K562 (cell line): Measurements from ENCODE around the gene CACNA2D3. TPM values are rescaled to one million over a fixed set of nuclear protein-coding genes. Genes with fewer than 3 reads are reported as not detected.

Source experiments
- ATAC-seq: fragments of 200-7000 bp; cut with Tn5 transposase; 3 replicates; pipeline ENCODE4 v1.9.1; 2020; ENCODE audit warnings: moderate library complexity
- BruUV-seq: library from RNA; stranded (reverse); fragments of 400-500 nt; replicated peaks from 2 replicates; lab custom pipeline; 2021; lab: Mats Ljungman, UMichigan
- CTCF ChIA-PET: fragments of 300-600 bp; formaldehyde crosslinking; extraction: SDS; loops from one replicate; lab custom pipeline; 2021; ENCODE audit warnings: low intra/inter-chr PET ratio; lab: Yijun Ruan, JAX
- POLR2A ChIA-PET: fragments of 300-600, 350-650 bp; sonication (Branson Sonifier 250); formaldehyde crosslinking; extraction: SDS; loops from one replicate; lab custom pipeline; 2021; ENCODE audit warnings: antibody characterized with exemption, inconsistent platforms; lab: Yijun Ruan, JAX
- DNase-seq, 4 experiments: peaks; one replicate each; pipeline versions ENCODE4 v3.0.0 to v3.0.0-alpha.2; 2011 to 2018; ENCODE audit warnings: low spot score in 3 of 4, mixed read lengths in 3 of 4; ENCODE audit errors: extremely low read depth in 1 of 4
- FAIRE-seq: peaks from 2 replicates; lab custom pipeline; 2011; peaks lifted over from hg19 to GRCh38; lab: Jason Lieb, UNC
- H2AFZ ChIP-seq: 2 replicates; pipeline ENCODE4 v1.6.0; 2011; ENCODE audit warnings: low read depth, low read length, control low read depth, inconsistent platforms
- H3K27ac ChIP-seq: fragments of 200-600 bp; 3 replicates; pipeline ENCODE4 v1.8.0; 2011; ENCODE audit warnings: low read depth, mild to moderate bottlenecking, control low read depth, inconsistent platforms, low read length, moderate library complexity, mixed read lengths; ENCODE audit errors: extremely low read depth
- H3K27me3 ChIP-seq, 2 experiments: fragments of 300-600 bp in 1 of 2; 2 replicates in 1 of 2; 3 replicates in 1 of 2; pipeline versions ENCODE4 v1.6.0 to v1.8.0; 2011; ENCODE audit warnings: inconsistent platforms in 2 of 2, low read length in 2 of 2, mild to moderate bottlenecking in 1 of 2, mixed read lengths in 1 of 2, moderate library complexity in 1 of 2; ENCODE audit not compliant: control insufficient read depth in 2 of 2, insufficient read depth in 2 of 2
- H3K36me3 ChIP-seq: fragments of 300-600 bp; 3 replicates; pipeline ENCODE4 v1.8.0; 2011; ENCODE audit warnings: mild to moderate bottlenecking, low read length, inconsistent platforms; ENCODE audit not compliant: control insufficient read depth, insufficient read depth
- H3K4me1 ChIP-seq, 2 experiments: fragments of 200-600 bp in 1 of 2; replicated peaks in 1 of 2; 2 replicates in 1 of 2; 3 replicates in 1 of 2; pipeline versions ENCODE4 v1.5.1 to v1.8.0; 2011; ENCODE audit warnings: inconsistent platforms in 2 of 2, low read length in 2 of 2, mild to moderate bottlenecking in 1 of 2, mixed read lengths in 1 of 2, moderate library complexity in 1 of 2; ENCODE audit not compliant: control insufficient read depth in 2 of 2, insufficient read depth in 2 of 2
- H3K4me2 ChIP-seq: 2 replicates; pipeline ENCODE4 v1.6.1; 2011; ENCODE audit warnings: low read length, control low read depth, inconsistent platforms, mixed read lengths; ENCODE audit not compliant: insufficient read depth
- H3K4me3 ChIP-seq: fragments of 200-600 bp; sonication (generic), shearing (Covaris generic); 2 replicates; pipeline ENCODE4 v1.5.1; 2016; ENCODE audit warnings: control low read depth, inconsistent platforms
- H3K79me2 ChIP-seq: fragments of 200-600 bp; 3 replicates; pipeline ENCODE4 v1.8.0; 2011; ENCODE audit warnings: low read length, inconsistent platforms; ENCODE audit not compliant: control insufficient read depth, insufficient read depth
- H3K9ac ChIP-seq, 2 experiments: 2 replicates each; pipeline versions ENCODE4 v1.6.0 to v1.6.1; 2011; ENCODE audit warnings: low read depth in 2 of 2, low read length in 2 of 2, control low read depth in 1 of 2, inconsistent platforms in 1 of 2, mild to moderate bottlenecking in 1 of 2, mixed read lengths in 1 of 2; ENCODE audit not compliant: insufficient read depth in 1 of 2
- H3K9me1 ChIP-seq: one replicate; pipeline ENCODE4 v1.6.0; 2011; ENCODE audit warnings: inconsistent platforms, mild to moderate bottlenecking, low read length, moderate library complexity; ENCODE audit not compliant: control insufficient read depth, insufficient read depth
- H3K9me3 ChIP-seq: replicated peaks from 2 replicates; pipeline ENCODE4 v1.5.1; 2011; ENCODE audit warnings: low read depth, low read length, inconsistent platforms; ENCODE audit not compliant: control insufficient read depth, insufficient read depth
- H4K20me1 ChIP-seq: replicated peaks from 2 replicates; pipeline ENCODE4 v1.6.1; 2011; ENCODE audit warnings: low read length, inconsistent platforms, mixed read lengths; ENCODE audit not compliant: control insufficient read depth, insufficient read depth
- EGR1 ChIP-seq: fragments of 450-650 bp; conservative IDR thresholded peaks from 2 replicates; pipeline ENCODE4 v1.6.1; 2017; ENCODE audit warnings: mild to moderate bottlenecking
- LARP7 ChIP-seq: fragments of 450-650 bp; IDR thresholded peaks from 2 replicates; pipeline ENCODE4 v1.6.1; 2016
- MECOM ChIP-seq: fragments of 250-450 bp; sonication (Bioruptor Pico); IDR thresholded peaks from 2 replicates; pipeline ENCODE4 v1.8.0; 2022; ENCODE audit warnings: inconsistent platforms
- MEF2D ChIP-seq: conservative IDR thresholded peaks from 2 replicates; pipeline ENCODE4 v1.6.1; 2016; ENCODE audit warnings: low read depth, missing genetic modification characterization, missing compliant biosample characterization
- MEIS2 ChIP-seq: fragments of 450-650 bp; IDR thresholded peaks from 2 replicates; pipeline ENCODE4 v1.6.1; 2014; ENCODE audit warnings: mild to moderate bottlenecking; ENCODE audit not compliant: partially characterized antibody
- RFX5 ChIP-seq: IDR thresholded peaks from 2 replicates; pipeline ENCODE4 v1.6.1; 2011; ENCODE audit warnings: low read depth, mild to moderate bottlenecking, improper control_type of control experiment, low read length
- SRSF1 ChIP-seq: fragments of 200-400 bp; formaldehyde crosslinking; IDR thresholded peaks from 2 replicates; pipeline ENCODE4 v1.6.1; 2017; ENCODE audit warnings: mild to moderate bottlenecking, low read depth, low read length, moderate library complexity
- ZNF644 ChIP-seq: fragments of 200-800 bp; sonication (Bioruptor generic); IDR thresholded peaks from 2 replicates; pipeline ENCODE4 v1.6.1; 2016; ENCODE audit warnings: low read depth, missing genetic modification characterization, missing compliant biosample characterization
- WGBS: fragments of 100-300 bp; shearing (Covaris generic); methylation state at CpG from one replicate; pipeline ENCODE4 v1.1.6; 2016; ENCODE audit warnings: low coverage, mixed read lengths; ENCODE audit not compliant: insufficient coverage; ENCODE audit errors: missing lambda C conversion rate; 5-methylcytosine and 5-hydroxymethylcytosine counted together
- in situ Hi-C: fragments of 300-500 bp; cut with MboI; formaldehyde crosslinking; loops from 4 replicates; pipeline ENCODE4 v1.15.0; 2018; ENCODE audit warnings: inconsistent platforms, mixed read lengths
- intact Hi-C: fragments of 100-400 bp; cut with micrococcal nuclease; formaldehyde crosslinking; loops from 2 replicates; pipeline ENCODE4 v1.14.2; 2022
- polyA plus RNA-seq, 8 experiments: library from polyadenylated mRNA; depleted of rRNA in 4 of 8; stranded (reverse) in 5 of 8; unstranded in 3 of 8; fragments of >200 nt; fragmentation: Nextera tagmentation in 2 of 8; fragmentation: Illumina TruSeq in 1 of 8; extraction: Ambion mirVana in 2 of 8; extraction: Trizol in 1 of 8; gene quantifications; 2 replicates each; pipeline versions ENCODE4 v1.2.1 to v1.2.3, GENCODE V29; 2011 to 2014; ENCODE audit warnings: inconsistent platforms in 1 of 8, missing spikeins in 1 of 8
- total RNA-seq, 7 experiments: library from RNA; depleted of rRNA in 6 of 7; stranded (reverse); fragments of >200 nt in 6 of 7; fragmentation: Illumina TruSeq in 2 of 7; extraction: Trizol in 2 of 7; gene quantifications; 2 replicates each; pipeline versions ENCODE4 v1.2.1 to v1.2.3, GENCODE V29; 2011 to 2021; ENCODE audit warnings: low replicate concordance in 1 of 7
- TF ChIP-seq, protein P1 (sequence below): fragments of 150-350 bp; IDR thresholded peaks from 2 replicates; pipeline ENCODE4 v1.6.1; 2014; ENCODE audit warnings: low read depth, mild to moderate bottlenecking, low read length, borderline replicate concordance
- TF ChIP-seq, protein P2 (sequence below): sonication (generic); formaldehyde crosslinking; IDR thresholded peaks from 2 replicates; pipeline ENCODE4 v1.8.0; 2023; ENCODE audit warnings: missing genetic modification reagents, mild to moderate bottlenecking, borderline replicate concordance
- TF ChIP-seq, protein P3 (sequence below): sonication (generic); formaldehyde crosslinking; IDR thresholded peaks from 2 replicates; pipeline ENCODE4 v1.8.0; 2022; ENCODE audit warnings: mild to moderate bottlenecking, missing genetic modification reagents

The CACNA2D3 gene
- total and polyA plus RNA-seq, 9 of the 15 experiments (the other 6 are each of a cell fraction or from before 2014, with no cell fraction given), result 0.01 TPM; not detected in 8

DNA sequence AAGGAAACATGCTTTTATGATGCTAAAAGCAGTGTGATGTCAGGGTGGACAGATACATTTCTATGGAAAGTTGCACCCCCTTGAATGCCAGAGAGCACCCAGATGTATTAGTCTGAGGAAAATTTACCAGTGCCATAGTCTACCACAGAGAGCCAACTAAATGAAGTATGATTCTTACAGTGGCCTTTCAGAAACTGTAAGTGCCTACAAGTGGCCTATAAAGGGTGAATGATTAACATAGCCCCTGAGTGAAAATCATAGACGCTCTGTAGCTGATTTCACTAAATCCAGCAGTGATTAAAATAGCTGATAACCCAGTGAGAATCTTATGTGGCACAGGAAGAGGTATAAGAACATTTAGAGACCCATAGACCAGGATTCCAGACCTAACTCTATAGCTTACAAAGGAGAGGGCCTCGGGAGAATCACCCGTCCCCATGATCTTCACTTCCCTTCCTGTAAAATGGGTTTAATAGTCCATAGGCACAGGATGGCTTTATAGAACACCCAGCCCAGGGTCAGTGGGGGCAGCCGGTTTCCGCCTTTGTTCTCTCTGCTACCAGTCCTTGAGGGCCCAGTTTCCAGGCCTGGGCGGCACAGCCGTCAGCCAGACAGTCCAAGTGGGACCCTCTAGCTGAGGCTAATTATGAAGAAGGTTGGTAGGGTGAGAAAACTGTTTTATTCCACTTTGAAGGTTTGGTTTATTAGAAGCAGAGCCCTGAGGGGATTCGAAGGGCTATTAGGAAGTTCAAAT lies 35.5 kb upstream of the CACNA2D3 start:
- POLR2A ChIA-PET, result interaction anchor here (1.2 kb wide), 1 partner anchor 19 kb away, joined by 3 read pairs; no protein-coding TSS in a partner anchor
- ATAC-seq, result no peak
- TF ChIP-seq, protein P1, sequence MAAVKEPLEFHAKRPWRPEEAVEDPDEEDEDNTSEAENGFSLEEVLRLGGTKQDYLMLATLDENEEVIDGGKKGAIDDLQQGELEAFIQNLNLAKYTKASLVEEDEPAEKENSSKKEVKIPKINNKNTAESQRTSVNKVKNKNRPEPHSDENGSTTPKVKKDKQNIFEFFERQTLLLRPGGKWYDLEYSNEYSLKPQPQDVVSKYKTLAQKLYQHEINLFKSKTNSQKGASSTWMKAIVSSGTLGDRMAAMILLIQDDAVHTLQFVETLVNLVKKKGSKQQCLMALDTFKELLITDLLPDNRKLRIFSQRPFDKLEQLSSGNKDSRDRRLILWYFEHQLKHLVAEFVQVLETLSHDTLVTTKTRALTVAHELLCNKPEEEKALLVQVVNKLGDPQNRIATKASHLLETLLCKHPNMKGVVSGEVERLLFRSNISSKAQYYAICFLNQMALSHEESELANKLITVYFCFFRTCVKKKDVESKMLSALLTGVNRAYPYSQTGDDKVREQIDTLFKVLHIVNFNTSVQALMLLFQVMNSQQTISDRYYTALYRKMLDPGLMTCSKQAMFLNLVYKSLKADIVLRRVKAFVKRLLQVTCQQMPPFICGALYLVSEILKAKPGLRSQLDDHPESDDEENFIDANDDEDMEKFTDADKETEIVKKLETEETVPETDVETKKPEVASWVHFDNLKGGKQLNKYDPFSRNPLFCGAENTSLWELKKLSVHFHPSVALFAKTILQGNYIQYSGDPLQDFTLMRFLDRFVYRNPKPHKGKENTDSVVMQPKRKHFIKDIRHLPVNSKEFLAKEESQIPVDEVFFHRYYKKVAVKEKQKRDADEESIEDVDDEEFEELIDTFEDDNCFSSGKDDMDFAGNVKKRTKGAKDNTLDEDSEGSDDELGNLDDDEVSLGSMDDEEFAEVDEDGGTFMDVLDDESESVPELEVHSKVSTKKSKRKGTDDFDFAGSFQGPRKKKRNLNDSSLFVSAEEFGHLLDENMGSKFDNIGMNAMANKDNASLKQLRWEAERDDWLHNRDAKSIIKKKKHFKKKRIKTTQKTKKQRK, result no peak
- TF ChIP-seq RFX5, result no peak
- no peak for TF ChIP-seq MEF2D (tag)
- no peak for TF ChIP-seq EGR1
- no peak for TF ChIP-seq ZNF644 (tag)
- TF ChIP-seq MEIS2, result no peak
- no peak for TF ChIP-seq SRSF1
- no peak for TF ChIP-seq LARP7
- TF ChIP-seq, protein P2, sequence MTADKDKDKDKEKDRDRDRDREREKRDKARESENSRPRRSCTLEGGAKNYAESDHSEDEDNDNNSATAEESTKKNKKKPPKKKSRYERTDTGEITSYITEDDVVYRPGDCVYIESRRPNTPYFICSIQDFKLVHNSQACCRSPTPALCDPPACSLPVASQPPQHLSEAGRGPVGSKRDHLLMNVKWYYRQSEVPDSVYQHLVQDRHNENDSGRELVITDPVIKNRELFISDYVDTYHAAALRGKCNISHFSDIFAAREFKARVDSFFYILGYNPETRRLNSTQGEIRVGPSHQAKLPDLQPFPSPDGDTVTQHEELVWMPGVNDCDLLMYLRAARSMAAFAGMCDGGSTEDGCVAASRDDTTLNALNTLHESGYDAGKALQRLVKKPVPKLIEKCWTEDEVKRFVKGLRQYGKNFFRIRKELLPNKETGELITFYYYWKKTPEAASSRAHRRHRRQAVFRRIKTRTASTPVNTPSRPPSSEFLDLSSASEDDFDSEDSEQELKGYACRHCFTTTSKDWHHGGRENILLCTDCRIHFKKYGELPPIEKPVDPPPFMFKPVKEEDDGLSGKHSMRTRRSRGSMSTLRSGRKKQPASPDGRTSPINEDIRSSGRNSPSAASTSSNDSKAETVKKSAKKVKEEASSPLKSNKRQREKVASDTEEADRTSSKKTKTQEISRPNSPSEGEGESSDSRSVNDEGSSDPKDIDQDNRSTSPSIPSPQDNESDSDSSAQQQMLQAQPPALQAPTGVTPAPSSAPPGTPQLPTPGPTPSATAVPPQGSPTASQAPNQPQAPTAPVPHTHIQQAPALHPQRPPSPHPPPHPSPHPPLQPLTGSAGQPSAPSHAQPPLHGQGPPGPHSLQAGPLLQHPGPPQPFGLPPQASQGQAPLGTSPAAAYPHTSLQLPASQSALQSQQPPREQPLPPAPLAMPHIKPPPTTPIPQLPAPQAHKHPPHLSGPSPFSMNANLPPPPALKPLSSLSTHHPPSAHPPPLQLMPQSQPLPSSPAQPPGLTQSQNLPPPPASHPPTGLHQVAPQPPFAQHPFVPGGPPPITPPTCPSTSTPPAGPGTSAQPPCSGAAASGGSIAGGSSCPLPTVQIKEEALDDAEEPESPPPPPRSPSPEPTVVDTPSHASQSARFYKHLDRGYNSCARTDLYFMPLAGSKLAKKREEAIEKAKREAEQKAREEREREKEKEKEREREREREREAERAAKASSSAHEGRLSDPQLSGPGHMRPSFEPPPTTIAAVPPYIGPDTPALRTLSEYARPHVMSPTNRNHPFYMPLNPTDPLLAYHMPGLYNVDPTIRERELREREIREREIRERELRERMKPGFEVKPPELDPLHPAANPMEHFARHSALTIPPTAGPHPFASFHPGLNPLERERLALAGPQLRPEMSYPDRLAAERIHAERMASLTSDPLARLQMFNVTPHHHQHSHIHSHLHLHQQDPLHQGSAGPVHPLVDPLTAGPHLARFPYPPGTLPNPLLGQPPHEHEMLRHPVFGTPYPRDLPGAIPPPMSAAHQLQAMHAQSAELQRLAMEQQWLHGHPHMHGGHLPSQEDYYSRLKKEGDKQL, result no peak
- no peak for TF ChIP-seq MECOM
- TF ChIP-seq, protein P3, sequence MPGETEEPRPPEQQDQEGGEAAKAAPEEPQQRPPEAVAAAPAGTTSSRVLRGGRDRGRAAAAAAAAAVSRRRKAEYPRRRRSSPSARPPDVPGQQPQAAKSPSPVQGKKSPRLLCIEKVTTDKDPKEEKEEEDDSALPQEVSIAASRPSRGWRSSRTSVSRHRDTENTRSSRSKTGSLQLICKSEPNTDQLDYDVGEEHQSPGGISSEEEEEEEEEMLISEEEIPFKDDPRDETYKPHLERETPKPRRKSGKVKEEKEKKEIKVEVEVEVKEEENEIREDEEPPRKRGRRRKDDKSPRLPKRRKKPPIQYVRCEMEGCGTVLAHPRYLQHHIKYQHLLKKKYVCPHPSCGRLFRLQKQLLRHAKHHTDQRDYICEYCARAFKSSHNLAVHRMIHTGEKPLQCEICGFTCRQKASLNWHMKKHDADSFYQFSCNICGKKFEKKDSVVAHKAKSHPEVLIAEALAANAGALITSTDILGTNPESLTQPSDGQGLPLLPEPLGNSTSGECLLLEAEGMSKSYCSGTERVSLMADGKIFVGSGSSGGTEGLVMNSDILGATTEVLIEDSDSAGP (CRISPR knock-in tag), result no peak

More for the DNA sequence above, 35.5 kb upstream of the CACNA2D3 start:
- intact Hi-C loops, result no loop called here
- H3K27ac ChIP-seq, result no peak overlapping the region
- H3K9me3 ChIP-seq, result no peaks in the 10 kb centered on the region
- no peak overlapping the region for H3K9ac ChIP-seq
- no peak overlapping the region for H3K4me2 ChIP-seq
- FAIRE-seq (no peak), DNase-seq (no peak)
- BruUV-seq, result no TSS peak
- in situ Hi-C loops, result no loop called here
- no peaks in the 10 kb centered on the region for H3K79me2 ChIP-seq
- no peaks in the 10 kb centered on the region for H3K36me3 ChIP-seq
- no peaks in the 10 kb centered on the region for H4K20me1 ChIP-seq
- no peaks in the 10 kb centered on the region for H3K9me1 ChIP-seq
- H3K4me1 ChIP-seq, result no peaks in the 10 kb centered on the region
- peaks cover 2 to 19% of the 10 kb centered on the region in 2 experiments; a peak in 4 of 5 replicates for H3K27me3 ChIP-seq
- CTCF ChIA-PET, result no interaction called here
- no peak overlapping the region for H3K4me3 ChIP-seq
- WGBS, result 0% methylated on average over 8 of the region's 8 CpGs
- no peak overlapping the region for H2AFZ ChIP-seq
